ENCODE data around the gene A3GALT2.

The A3GALT2 gene

GRCh38 chr1:33327587-33328325 lies 6.9 kb upstream of the A3GALT2 start:
- peak; percentile 45 for DNase-seq (ENCODE audit: low read depth)
- no peak overlapping the region for H3K4me3 ChIP-seq (ENCODE audit: low read depth, low read length)
- TF ChIP-seq POLR2A (IDR thresholded peaks at IDR 0.05; ENCODE audit: extremely low read depth, insufficient read length) (no peak), MYC (IDR thresholded peaks at IDR 0.05; ENCODE audit: low read depth, low read length) (no peak), MAX (IDR thresholded peaks at IDR 0.05; ENCODE audit: low read depth, low read length) (no peak), CTCF (IDR thresholded peaks at IDR 0.05; ENCODE audit: low read depth, low read length) (no peak)

- no peak overlapping the region for H3K4me3 ChIP-seq (ENCODE audit: low read depth, low read length)
- DNase-seq (ENCODE audit: low read depth): peak; percentile 35
- TF ChIP-seq CTCF (IDR thresholded peaks at IDR 0.05; ENCODE audit: low read depth, low read length) (no peak), MAX (IDR thresholded peaks at IDR 0.05; ENCODE audit: low read depth, low read length) (no peak), MYC (IDR thresholded peaks at IDR 0.05; ENCODE audit: low read depth, low read length) (no peak), POLR2A (IDR thresholded peaks at IDR 0.05; ENCODE audit: extremely low read depth, insufficient read length) (no peak)
These were observed 5.9 kb upstream of the A3GALT2 start for GRCh38 chr1:33326785-33327184.

GRCh38 chr1:33324677-33325575 lies 4.0 kb upstream of the A3GALT2 start:
- no peak for TF ChIP-seq POLR2A (IDR thresholded peaks at IDR 0.05; ENCODE audit: extremely low read depth, insufficient read length)
- no peak for TF ChIP-seq MYC (IDR thresholded peaks at IDR 0.05; ENCODE audit: low read depth, low read length)
- TF ChIP-seq CTCF (IDR thresholded peaks at IDR 0.05; ENCODE audit: low read depth, low read length): no peak
- no peak for TF ChIP-seq MAX (IDR thresholded peaks at IDR 0.05; ENCODE audit: low read depth, low read length)
- H3K4me3 ChIP-seq (ENCODE audit: low read depth, low read length): no peak overlapping the region
- no peak for DNase-seq (ENCODE audit: low read depth)

GRCh38 chr1:33323663-33324477 lies 3.0 kb upstream of the A3GALT2 start:
- H3K4me3 ChIP-seq (ENCODE audit: low read depth, low read length): no peak overlapping the region
- TF ChIP-seq MYC (IDR thresholded peaks at IDR 0.05; ENCODE audit: low read depth, low read length) (no peak), CTCF (IDR thresholded peaks at IDR 0.05; ENCODE audit: low read depth, low read length) (no peak), MAX (IDR thresholded peaks at IDR 0.05; ENCODE audit: low read depth, low read length) (no peak), POLR2A (IDR thresholded peaks at IDR 0.05; ENCODE audit: extremely low read depth, insufficient read length) (no peak)
- no peak for DNase-seq (ENCODE audit: low read depth)

- no peak for TF ChIP-seq MYC (IDR thresholded peaks at IDR 0.05; ENCODE audit: low read depth, low read length)
- TF ChIP-seq CTCF (IDR thresholded peaks at IDR 0.05; ENCODE audit: low read depth, low read length): no peak
- TF ChIP-seq MAX (IDR thresholded peaks at IDR 0.05; ENCODE audit: low read depth, low read length): no peak
- TF ChIP-seq POLR2A (IDR thresholded peaks at IDR 0.05; ENCODE audit: extremely low read depth, insufficient read length): no peak
- no peak for DNase-seq (ENCODE audit: low read depth)
These were observed 2.1 kb upstream of the A3GALT2 start for GRCh38 chr1:33322870-33323585.

More at GRCh38 chr1:33322870-33323585, 2.1 kb upstream of the A3GALT2 start:
- H3K4me3 ChIP-seq (ENCODE audit: low read depth, low read length): no peak overlapping the region

All from NB4 (cell line).